ENCODE results near the gene SLC25A15.

Gene SLC25A15

DNA sequence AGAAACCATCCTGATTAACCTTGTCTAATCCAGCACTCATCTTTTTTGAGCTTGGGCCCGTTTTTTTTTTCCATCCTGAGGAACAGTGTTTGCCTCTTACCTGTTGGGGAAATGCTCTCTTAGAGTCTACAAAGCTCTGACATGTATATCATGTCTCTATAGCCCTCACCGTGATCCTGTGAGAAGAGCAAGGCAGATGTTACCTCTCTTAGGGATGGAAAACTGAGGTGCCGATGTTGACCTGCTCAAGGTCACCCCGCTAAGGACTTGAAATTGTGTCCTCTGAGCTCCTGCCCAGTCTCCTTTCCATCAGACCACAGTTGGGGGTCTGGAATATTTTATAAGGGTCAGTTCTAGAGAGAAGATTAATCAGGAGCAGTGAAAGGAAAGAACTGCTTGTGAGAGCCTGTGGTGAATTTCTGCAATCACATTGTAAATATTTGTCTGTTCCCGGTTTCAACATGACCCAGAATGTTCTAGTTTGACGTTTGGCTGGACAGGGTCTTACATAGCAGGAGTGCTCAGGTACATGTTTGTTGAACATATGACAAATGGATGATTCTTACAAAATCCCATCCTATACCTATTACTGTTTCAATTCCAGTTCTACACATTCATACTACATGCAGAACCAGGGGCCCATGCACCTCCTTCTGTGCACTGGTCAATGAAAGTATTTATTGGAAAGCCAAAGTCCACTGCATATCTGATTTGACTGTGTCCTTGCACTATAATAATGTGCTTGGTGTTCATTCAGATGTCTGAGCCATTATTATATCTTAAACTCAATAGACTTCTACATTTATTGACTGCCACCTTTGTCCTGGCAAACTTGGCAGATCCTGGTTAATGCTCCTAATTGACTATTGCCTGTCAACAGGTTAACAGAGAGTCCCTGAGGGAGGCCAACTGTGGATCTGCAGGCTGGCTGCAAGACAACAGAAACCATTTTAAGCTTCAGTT, 12.1 kb downstream of the SLC25A15 start:
- ChIA-PET CTCF (no interaction called here), POLR2A (interaction anchor here (1.3 kb wide), 1 partner anchor 12 kb away, joined by 3 read pairs; the partner anchor contains the start of gene SLC25A15)
- TF ChIP-seq SUZ12 (IDR thresholded peaks at IDR 0.05) (no peak), FOXK2 (IDR thresholded peaks at IDR 0.05) (no peak), ARNT (IDR thresholded peaks at IDR 0.05) (no peak)
- DNase-seq (ENCODE audit: extremely low spot score) = no peak

DNA sequence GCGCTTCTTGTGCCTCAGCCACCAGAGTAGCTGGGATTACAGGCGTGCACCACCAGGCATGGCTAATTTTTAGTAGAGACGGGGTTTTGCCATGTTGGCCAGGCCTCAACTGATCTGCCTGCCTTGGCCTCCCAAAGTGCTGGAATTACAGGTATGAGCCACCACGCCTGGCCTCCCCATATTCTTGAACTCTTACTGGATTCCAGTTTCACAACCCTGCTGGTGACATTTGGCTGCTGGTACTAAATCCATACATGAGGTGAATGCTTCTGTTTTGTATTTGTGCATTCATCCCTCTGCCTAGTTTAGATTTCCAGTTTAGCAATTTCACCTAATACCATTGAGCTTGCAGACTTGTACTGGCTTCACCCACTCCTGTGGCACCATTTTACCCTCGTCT, 13.9 kb downstream of the SLC25A15 start:
- ChIA-PET POLR2A (no interaction called here), CTCF (interaction anchor here (1.1 kb wide), 1 partner anchor 11 kb away, joined by 4 read pairs; no protein-coding TSS in a partner anchor)
- DNase-seq (ENCODE audit: extremely low spot score) = no peak
- no peak for TF ChIP-seq NFRKB (IDR thresholded peaks at IDR 0.05)
- no peak for TF ChIP-seq ARNT (IDR thresholded peaks at IDR 0.05)
- TF ChIP-seq ELF4 (IDR thresholded peaks at IDR 0.05) = no peak
- TF ChIP-seq FOXM1 (IDR thresholded peaks at IDR 0.05; ENCODE audit: borderline replicate concordance) = no peak
- no peak for TF ChIP-seq SP1 (IDR thresholded peaks at IDR 0.05)
- no peak for TF ChIP-seq FOXA1 (IDR thresholded peaks at IDR 0.05)
- no peak for TF ChIP-seq FOXK2 (IDR thresholded peaks at IDR 0.05)
- TF ChIP-seq, protein P1, sequence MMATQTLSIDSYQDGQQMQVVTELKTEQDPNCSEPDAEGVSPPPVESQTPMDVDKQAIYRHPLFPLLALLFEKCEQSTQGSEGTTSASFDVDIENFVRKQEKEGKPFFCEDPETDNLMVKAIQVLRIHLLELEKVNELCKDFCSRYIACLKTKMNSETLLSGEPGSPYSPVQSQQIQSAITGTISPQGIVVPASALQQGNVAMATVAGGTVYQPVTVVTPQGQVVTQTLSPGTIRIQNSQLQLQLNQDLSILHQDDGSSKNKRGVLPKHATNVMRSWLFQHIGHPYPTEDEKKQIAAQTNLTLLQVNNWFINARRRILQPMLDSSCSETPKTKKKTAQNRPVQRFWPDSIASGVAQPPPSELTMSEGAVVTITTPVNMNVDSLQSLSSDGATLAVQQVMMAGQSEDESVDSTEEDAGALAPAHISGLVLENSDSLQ (IDR thresholded peaks at IDR 0.05) = no peak
- no peak for TF ChIP-seq BHLHE40 (IDR thresholded peaks at IDR 0.05; ENCODE audit: borderline replicate concordance)
- TF ChIP-seq HDGF (IDR thresholded peaks at IDR 0.05; ENCODE audit: borderline replicate concordance) = no peak
- no peak for TF ChIP-seq CTBP1 (IDR thresholded peaks at IDR 0.05; ENCODE audit: borderline replicate concordance)
- no peak for TF ChIP-seq ZNF384 (IDR thresholded peaks at IDR 0.05)
- TF ChIP-seq SUZ12 (IDR thresholded peaks at IDR 0.05) = no peak
- TF ChIP-seq TARDBP (IDR thresholded peaks at IDR 0.05) = no peak
- no peak for TF ChIP-seq L3MBTL2 (conservative IDR thresholded peaks at IDR 0.05)
- TF ChIP-seq LEF1 (IDR thresholded peaks at IDR 0.05; ENCODE audit: borderline replicate concordance) = no peak

DNA sequence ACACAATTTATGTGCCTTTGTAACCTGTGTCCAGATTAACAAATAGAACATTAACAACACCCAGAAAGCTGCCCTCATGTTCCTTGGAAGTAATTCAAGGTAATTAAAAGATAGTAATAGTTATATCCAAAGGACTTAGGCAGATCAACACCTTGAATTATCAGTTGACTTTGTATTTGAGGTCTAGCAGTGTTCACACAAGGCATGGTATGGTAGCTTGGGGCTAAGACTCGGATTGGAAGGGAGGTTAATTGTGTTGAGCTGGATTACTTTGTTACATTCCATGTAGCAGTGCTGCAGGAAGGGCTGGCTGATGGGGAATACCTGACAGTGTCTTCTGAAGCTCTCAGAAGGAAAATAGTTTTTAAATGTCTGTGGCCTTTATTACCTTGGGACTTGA, 16.8 kb downstream of the SLC25A15 start:
- TF ChIP-seq TARDBP (IDR thresholded peaks at IDR 0.05) (no peak), FOXK2 (IDR thresholded peaks at IDR 0.05) (no peak), SUZ12 (IDR thresholded peaks at IDR 0.05) (no peak), SP1 (IDR thresholded peaks at IDR 0.05) (no peak), ELF4 (IDR thresholded peaks at IDR 0.05) (no peak), CTBP1 (IDR thresholded peaks at IDR 0.05; ENCODE audit: borderline replicate concordance) (no peak), BHLHE40 (IDR thresholded peaks at IDR 0.05; ENCODE audit: borderline replicate concordance) (no peak), ARNT (IDR thresholded peaks at IDR 0.05) (no peak)
- TF ChIP-seq, protein P1 (IDR thresholded peaks at IDR 0.05) = no peak
- ChIA-PET POLR2A (no interaction called here), CTCF (no interaction called here)
- no peak for DNase-seq (ENCODE audit: extremely low spot score)

DNA sequence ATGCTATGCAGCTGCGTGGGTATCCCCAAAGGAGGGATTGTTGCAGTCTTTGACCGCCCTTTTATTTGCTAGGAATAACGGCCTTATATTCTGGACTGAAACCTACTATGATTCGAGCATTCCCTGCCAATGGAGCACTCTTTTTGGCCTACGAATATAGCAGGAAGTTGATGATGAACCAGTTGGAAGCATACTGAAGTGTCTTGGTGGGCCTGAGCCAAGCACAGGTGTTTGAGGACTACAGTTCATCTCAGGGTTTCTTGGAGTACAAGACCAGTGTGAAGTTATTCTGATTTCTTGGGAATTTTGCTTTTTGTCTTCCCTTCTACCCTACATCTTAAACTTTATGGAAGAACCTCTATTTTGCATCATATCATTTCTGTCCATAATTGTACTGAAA, 20.1 kb downstream of the SLC25A15 start:
- POLR2A ChIA-PET = no interaction called here
- TF ChIP-seq SUZ12 (IDR thresholded peaks at IDR 0.05) = no peak
- TF ChIP-seq SP1 (IDR thresholded peaks at IDR 0.05) = no peak
- no peak for TF ChIP-seq ARNT (IDR thresholded peaks at IDR 0.05)
- TF ChIP-seq FOXK2 (IDR thresholded peaks at IDR 0.05) = no peak
- TF ChIP-seq FOXM1 (IDR thresholded peaks at IDR 0.05; ENCODE audit: borderline replicate concordance) = no peak
- TF ChIP-seq ZNF384 (IDR thresholded peaks at IDR 0.05) = no peak
- TF ChIP-seq, protein P1 (IDR thresholded peaks at IDR 0.05) = no peak
- no peak for TF ChIP-seq BHLHE40 (IDR thresholded peaks at IDR 0.05; ENCODE audit: borderline replicate concordance)
- no peak for TF ChIP-seq ELF4 (IDR thresholded peaks at IDR 0.05)
- no peak for TF ChIP-seq FOXA1 (IDR thresholded peaks at IDR 0.05)
- TF ChIP-seq HDGF (IDR thresholded peaks at IDR 0.05; ENCODE audit: borderline replicate concordance) = no peak
- no peak for TF ChIP-seq LEF1 (IDR thresholded peaks at IDR 0.05; ENCODE audit: borderline replicate concordance)
- no peak for TF ChIP-seq L3MBTL2 (conservative IDR thresholded peaks at IDR 0.05)
- TF ChIP-seq CTBP1 (IDR thresholded peaks at IDR 0.05; ENCODE audit: borderline replicate concordance) = no peak
- no peak for TF ChIP-seq TARDBP (IDR thresholded peaks at IDR 0.05)
- CTCF ChIA-PET = no interaction called here
- DNase-seq (ENCODE audit: extremely low spot score) = no peak

DNA sequence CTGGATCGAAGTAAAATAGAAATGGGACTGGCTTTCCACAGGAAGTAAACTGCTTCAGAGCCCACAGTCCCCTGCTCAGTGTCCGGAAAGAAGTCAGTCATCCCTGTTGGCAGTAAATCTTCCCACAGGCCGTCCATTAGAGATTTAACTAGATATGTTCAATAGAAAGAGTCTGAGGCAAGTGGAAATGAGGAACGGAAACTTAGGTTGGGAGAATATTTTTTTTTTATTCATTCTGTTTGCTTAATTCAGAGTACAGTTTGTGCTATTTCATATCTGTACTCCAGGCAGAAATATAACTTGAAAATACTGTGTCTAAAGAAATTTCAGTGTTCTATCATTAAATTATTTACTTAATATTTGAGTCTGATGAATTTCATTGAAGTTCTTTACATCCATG, 22.7 kb downstream of the SLC25A15 start:
- TF ChIP-seq HDGF (IDR thresholded peaks at IDR 0.05; ENCODE audit: borderline replicate concordance) (no peak), BHLHE40 (IDR thresholded peaks at IDR 0.05; ENCODE audit: borderline replicate concordance) (no peak), L3MBTL2 (conservative IDR thresholded peaks at IDR 0.05) (no peak), ELF4 (IDR thresholded peaks at IDR 0.05) (no peak), FOXA1 (IDR thresholded peaks at IDR 0.05) (no peak), NFRKB (IDR thresholded peaks at IDR 0.05) (no peak), FOXK2 (IDR thresholded peaks at IDR 0.05) (no peak), SP1 (IDR thresholded peaks at IDR 0.05) (no peak), CTBP1 (IDR thresholded peaks at IDR 0.05; ENCODE audit: borderline replicate concordance) (no peak)
- DNase-seq (ENCODE audit: extremely low spot score) = no peak
- ChIA-PET POLR2A (no interaction called here), CTCF (no interaction called here)

Measured in HEK293T (cell line).